GM18861 (cell line): ENCODE results near the gene KDM1A.
"Not testable (repeated sequence)": the region's sequence is repeated elsewhere in the genome, so short reads cannot be mapped to it uniquely, and the experiment has no call there.

Experiments
- ATAC-seq: cut with Tn5 transposase; IDR thresholded peaks from one replicate; pipeline ENCODE4 v1.9.1; 2021; ENCODE audit not compliant: unreplicated experiment

KDM1A gene

GRCh38 chr1:23019094-23019862, at the start of gene KDM1A:
TSS of gene KDM1A (plus strand) at chr1:23019468. CDS start at chr1:23019597, 129 bp downstream.
- peak; percentile 88 for ATAC-seq

GRCh38 chr1:22970096-22970495, 49.2 kb upstream of the KDM1A start:
- ATAC-seq: no peak

DNA sequence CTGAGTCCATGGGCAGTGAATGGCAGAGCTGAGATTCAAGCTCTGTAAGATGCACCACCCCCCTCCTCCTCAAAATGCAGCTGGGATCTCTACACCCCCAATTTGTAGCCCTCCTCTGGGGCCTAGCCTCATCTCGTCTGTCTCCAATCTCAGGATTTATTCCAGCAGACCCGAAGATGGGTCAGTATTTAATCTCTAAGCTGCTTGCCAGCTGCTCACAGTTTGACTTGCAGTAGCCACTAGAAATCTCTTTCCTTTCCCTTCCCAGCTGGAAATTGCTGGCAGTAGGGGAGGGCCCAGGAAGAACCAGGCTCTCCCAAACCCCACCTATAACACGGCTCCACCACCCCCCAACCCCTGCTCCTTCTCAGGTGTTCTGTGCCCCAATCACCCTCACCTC, 48.1 kb upstream of the KDM1A start:
- ATAC-seq: no peak

DNA sequence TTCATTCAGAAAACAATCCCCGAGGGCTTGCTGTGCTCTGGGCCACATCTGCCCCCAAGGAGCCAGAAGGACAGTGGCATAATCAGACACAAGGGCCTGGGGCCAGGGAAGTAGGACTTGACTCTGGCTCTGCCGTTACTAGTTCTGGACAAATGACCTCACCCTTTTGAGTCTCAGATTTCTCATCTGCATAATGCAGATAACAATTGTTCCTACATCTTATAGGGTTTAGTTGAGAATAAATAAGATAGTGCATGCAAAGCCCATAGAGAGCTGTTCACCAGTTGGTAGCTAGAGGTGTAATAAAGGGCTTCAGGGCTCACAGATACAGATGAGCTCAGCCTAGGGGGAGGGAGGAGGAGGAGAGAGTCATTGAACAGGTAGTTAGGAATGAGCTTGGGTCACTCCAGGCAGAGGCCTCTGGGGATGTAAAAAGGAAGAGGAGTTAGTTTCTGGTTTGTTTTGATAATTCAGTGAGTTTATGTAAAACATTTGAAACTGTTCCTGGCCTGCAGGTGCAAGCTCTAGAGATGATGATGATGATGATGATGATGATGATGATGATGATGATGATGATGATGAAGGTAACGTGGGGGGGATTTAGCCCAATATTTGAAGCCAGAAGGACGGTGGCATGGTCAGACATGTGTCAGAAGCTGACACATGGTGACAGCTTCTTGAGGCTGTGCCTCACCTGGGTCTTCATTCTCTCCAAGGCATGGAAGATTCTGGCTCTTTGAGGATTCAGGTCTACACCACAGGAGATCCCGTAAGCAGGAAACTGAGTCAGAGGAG, 47.5 kb upstream of the KDM1A start:
- no peak for ATAC-seq

GRCh38 chr1:22972760-22973159, 46.5 kb upstream of the KDM1A start, which contains the start of gene LACTBL1:
TSS of gene LACTBL1 (minus strand) at chr1:22972866. CDS start at chr1:22972316, 550 bp downstream.
- ATAC-seq: no peak

- no peak for ATAC-seq
Observed at GRCh38 chr1:22975694-22976093, 43.6 kb upstream of the KDM1A start.

DNA sequence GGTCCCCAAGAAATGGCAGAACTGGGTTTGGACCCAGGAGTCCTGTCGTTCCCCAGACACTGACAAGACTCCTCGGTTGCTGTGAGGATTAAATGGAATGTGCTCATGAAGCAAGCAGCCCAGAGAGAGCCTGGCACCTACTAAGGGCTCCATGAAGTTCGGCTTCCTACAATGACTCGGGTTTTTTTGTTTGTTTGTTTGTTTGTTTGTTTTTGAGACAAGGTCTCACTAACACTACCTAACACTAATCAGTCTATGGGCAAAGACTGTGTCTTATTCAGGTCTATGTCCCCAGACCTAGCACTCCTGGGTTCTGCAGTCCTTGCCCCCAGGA, 43.2 kb upstream of the KDM1A start:
- ATAC-seq: no peak

GRCh38 chr1:22976461-22977243, 42.6 kb upstream of the KDM1A start:
- ATAC-seq: no peak

DNA sequence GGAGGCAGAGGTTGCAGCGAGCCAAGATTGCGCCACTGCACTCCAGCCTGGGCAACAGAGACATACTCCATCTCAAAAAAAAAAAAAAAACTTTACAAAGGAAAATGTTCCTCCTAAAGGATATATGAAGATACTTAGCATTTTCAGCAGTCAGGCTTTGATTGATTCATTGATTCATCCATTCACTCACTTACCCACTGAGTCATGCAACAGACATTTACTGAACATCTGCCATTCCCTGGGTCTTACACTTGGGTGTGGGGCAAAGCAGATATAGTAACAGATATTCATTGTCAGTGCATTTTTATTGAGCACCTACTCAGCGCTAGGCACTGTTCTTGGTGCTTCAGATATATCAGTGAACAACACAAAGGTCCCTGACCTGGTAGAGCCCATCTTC, 41.0 kb upstream of the KDM1A start:
- ATAC-seq: no peak

GRCh38 chr1:22980471-22980790, 38.8 kb upstream of the KDM1A start:
- not testable (repeated sequence) for ATAC-seq

DNA sequence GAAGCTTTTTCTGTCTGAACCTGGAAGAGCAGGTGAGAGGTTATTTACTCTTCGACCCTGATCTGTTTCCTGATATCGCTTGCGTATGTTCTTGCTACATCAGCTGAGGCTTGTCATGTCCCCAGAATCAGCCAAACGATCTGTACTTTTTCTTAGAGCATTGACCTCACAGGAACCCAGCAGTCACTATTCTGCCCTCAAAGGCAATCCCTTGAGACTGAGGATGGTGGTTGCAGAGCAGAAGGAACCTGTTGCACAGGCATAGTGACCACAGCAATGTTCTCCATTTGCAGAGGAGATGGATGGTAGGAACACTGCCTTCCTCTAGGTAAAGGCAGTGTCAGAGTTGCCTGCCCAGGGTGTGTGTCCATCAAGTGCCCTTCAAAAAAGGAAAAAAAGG, 35.3 kb upstream of the KDM1A start:
- no peak for ATAC-seq

- not testable (repeated sequence) for ATAC-seq
Observed at GRCh38 chr1:22992384-22992783, 26.9 kb upstream of the KDM1A start.

GRCh38 chr1:22993220-22993795, 26.0 kb upstream of the KDM1A start:
- not testable (repeated sequence) for ATAC-seq

DNA sequence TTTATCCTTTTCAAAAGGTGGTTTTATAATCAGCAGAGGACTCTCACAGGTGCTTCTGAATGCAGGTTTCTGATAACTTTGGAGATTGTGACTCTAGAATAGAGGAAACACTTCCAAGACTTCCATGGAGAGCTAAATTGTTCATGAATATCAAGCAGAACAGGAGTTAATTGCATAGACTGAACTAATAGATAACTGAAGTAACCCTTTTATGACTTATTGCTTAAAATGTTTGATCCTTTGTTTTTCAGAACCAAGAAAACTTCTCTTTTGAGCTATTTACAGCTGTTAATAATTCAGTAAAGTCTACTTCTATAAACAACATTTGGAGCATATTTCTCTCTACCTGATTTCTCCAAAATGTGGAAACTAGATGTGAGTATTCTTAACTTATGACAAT, 23.5 kb upstream of the KDM1A start:
- ATAC-seq: no peak

DNA sequence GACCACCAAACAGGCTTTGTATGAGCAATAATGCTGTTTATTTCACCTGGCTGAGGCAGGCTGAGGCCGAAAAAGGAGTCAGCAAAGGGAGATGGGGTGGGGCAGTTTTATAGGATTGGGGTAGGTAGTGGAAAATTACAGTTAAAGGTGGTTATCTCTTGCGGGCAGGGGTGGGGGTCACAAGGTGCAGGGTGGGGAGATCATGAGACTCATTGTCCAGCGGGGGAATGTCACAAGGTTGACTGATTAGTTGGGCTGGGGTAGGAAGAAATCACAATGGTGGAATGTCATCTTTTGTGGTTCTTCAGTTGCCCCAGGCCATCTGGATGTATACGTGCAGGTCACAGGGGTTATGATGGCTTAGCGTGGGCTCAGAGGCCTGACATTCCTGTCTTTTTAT, 21.7 kb upstream of the KDM1A start:
- ATAC-seq: not testable (repeated sequence)

DNA sequence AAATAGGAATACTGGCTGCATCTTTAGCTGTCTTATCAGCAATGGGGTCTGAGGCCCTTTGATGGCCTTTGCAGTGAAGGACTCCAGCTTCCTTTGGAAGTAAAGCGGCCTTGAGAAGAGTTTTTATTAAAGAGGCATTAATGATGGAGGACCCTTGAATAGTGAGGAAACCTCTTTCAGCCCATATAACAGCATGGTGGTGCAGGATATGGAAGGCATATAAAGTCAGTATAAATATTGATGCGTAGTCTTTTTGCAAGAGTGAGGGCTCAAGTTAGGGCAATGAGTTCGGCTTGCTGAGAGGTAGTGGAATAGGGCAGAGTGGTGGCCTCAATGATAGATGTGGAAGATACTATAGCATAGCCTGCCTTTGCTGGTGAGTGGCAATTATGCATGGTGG, 19.1 kb upstream of the KDM1A start:
- ATAC-seq: not testable (repeated sequence)

DNA sequence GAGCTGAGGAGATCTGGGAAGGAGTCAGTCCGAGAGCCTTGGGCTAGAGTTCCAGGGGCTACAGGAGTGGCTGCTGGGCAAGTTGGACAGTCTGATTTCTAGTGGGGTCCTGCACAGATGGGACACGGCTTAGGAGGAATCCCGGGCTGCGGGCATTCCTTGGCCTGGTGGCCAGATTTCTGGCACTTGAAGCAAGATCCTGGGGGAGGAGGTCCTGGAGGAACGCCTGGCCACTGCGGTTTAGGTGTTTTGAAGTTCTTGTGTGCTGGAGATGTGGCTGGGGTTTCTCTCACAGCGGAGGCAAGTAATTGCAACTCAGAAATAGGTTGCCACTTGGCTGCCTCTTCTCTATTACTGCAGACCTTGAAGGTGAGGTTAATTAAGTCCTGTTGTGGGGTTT, 17.1 kb upstream of the KDM1A start:
- not testable (repeated sequence) for ATAC-seq

GRCh38 chr1:23004112-23004511, 15.2 kb upstream of the KDM1A start:
- ATAC-seq: no peak

DNA sequence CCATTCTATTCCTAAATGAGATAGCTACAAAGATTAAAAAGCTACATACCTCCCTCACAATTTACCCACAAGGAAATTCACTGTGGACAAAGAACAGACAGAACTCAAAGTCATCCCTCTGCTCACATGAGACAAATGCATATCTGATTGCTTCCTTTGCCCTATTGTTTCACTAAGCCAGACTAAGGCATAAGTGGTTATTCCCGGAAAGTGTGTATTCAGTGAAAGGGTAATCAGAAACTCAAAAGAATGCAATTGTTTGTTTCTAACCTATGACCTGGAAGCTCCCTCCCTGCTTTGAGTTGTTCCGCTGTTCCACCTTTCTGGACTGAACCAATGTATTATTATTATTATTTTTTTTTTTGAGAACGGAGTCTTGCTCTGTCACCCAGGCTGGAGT, 14.5 kb upstream of the KDM1A start:
- ATAC-seq: not testable (repeated sequence)

- no peak for ATAC-seq
Observed at GRCh38 chr1:23007106-23007505, 12.2 kb upstream of the KDM1A start.

- ATAC-seq: no peak
Observed at GRCh38 chr1:23008901-23009300, 10.4 kb upstream of the KDM1A start.
